GM12801 (cell line): ENCODE results near the gene DCAF12.

ENCODE experiments used
- TF ChIP-seq, protein P1 (sequence below): IDR thresholded peaks from one replicate; pipeline ENCODE4 v1.5.1; 2011; ENCODE audit warnings: control low read depth; ENCODE audit not compliant: insufficient read length; ENCODE audit errors: extremely low read depth

Gene DCAF12

GRCh38 chr9:34139477-34140146 lies 13.1 kb upstream of the DCAF12 start:
- TF ChIP-seq, protein P1, sequence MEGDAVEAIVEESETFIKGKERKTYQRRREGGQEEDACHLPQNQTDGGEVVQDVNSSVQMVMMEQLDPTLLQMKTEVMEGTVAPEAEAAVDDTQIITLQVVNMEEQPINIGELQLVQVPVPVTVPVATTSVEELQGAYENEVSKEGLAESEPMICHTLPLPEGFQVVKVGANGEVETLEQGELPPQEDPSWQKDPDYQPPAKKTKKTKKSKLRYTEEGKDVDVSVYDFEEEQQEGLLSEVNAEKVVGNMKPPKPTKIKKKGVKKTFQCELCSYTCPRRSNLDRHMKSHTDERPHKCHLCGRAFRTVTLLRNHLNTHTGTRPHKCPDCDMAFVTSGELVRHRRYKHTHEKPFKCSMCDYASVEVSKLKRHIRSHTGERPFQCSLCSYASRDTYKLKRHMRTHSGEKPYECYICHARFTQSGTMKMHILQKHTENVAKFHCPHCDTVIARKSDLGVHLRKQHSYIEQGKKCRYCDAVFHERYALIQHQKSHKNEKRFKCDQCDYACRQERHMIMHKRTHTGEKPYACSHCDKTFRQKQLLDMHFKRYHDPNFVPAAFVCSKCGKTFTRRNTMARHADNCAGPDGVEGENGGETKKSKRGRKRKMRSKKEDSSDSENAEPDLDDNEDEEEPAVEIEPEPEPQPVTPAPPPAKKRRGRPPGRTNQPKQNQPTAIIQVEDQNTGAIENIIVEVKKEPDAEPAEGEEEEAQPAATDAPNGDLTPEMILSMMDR = no peak

DNA sequence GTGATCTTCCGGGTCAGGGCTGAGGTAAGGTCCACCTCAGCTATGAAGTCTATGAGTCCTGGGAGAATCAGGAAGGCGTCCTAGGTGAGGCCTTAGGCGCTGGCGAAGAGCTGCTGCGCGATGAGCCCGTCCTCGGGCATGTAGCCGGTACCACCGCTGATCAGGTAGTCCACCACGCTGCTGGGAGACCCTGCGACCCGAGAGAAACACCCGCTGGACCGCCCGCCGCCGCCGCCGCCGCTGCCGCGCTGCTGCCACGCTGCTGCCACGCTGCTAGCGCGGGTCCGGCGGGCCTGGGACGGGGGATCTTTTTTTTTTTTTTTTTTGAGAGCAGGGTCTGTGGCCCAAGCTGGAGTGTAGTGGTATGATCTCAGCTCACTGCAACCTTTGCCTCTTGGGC lies 8.0 kb upstream of the DCAF12 start:
- TF ChIP-seq, protein P1 = no peak

- TF ChIP-seq, protein P1 = no peak
Observed at GRCh38 chr9:34133436-34133949, 7.0 kb upstream of the DCAF12 start.

- TF ChIP-seq, protein P1 = no peak
Observed at GRCh38 chr9:34131571-34131970, 5.1 kb upstream of the DCAF12 start.

DNA sequence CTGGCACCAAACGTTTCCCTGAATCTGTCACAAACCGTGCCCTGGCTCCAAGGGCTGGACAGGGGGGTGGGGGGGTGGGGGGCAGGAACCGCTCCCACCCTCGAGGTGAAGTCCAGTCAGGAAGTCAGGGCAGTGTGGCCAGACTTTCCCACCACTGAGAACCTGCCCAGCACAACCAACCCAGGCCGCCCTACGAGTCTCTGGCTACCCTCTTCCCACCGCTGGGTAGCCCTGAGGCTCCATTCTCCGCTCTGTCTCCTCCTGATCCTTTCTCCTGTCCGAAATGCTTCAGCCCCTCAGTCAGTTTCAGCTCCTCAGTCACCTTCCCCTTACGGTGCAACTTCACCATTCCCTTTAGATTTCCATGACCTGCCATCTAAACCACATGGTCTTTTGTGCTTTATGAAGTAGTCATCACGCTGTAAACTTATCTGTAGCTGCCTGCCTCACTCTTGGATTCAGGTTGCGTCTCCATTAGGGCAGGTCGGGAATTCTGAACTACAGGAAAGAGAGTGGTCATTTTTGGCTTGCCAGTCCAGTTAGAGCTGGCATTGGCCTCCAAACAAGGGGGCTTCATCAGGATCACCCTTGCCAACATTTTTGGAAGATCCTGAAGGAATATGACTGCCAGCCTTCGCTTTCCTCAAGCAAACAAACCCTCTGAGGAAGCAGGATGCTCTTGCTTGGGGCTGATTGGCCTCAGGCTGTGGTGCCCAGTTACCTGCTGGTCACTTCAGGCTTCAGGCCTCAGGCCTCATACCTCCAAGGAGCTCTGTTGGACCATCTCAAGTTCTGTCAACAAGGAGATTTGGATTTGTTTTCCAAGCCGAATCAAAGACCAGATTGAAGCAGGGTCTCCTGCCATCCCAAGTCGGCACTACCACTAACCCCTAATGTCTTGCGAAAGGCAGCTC lies 794 bp upstream of the DCAF12 start:
- TF ChIP-seq, protein P1 = no peak

GRCh38 chr9:34125681-34126206 lies 754 bp downstream of the DCAF12 start:
- TF ChIP-seq, protein P1 = no peak

DNA sequence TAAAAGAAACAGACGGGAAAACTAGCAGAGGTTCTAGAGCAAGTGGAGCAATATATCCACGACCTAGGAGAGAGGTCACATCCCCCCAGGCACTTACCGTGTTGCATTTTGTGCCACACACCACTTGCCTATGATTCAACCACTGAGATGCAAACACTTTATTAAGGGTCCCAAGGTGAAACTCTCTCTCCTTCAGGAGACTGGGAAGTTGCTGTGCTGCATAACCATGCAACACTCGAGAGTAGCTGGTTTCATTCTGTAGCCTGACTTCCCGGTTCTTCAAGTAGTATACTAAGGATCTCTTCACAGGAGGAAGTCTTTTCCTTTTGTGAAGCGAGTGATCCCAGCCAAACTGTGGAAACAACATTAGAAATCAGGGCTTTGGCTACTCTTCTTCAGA lies 1.6 kb downstream of the DCAF12 start:
- TF ChIP-seq, protein P1 = no peak
